HepG2 (cell line): ENCODE measurements around the gene ARHGAP4. TPM values are rescaled to one million over a fixed set of nuclear protein-coding genes. Genes with fewer than 3 reads are reported as not detected.

Experiments
- ATAC-seq: fragments of 200-7000 bp; cut with Tn5 transposase; 3 replicates; pipeline ENCODE4 v1.9.1; 2020; ENCODE audit warnings: mild to moderate bottlenecking, moderate library complexity
- BruUV-seq: library from RNA; stranded (reverse); fragments of 400-500 nt; replicated peaks from 2 replicates; lab custom pipeline; 2021; lab: Mats Ljungman, UMichigan
- CTCF ChIA-PET: fragments of 300-600 bp; formaldehyde crosslinking; extraction: SDS; loops from one replicate; lab custom pipeline; 2021; ENCODE audit warnings: low total read pairs, inconsistent platforms, low intra/inter-chr PET ratio; lab: Yijun Ruan, JAX
- POLR2A ChIA-PET: fragments of 350-600 bp; sonication (Branson Sonifier 250); formaldehyde crosslinking; loops from one replicate; lab custom pipeline; 2020; ENCODE audit warnings: antibody characterized with exemption, inconsistent platforms; lab: Yijun Ruan, JAX
- DNase-seq: peaks from one replicate; pipeline ENCODE4 v3.0.0-alpha.2; 2015; ENCODE audit warnings: low spot score
- FAIRE-seq: peaks from 3 replicates; lab custom pipeline; 2011; peaks lifted over from hg19 to GRCh38; lab: Jason Lieb, UNC
- H2AFZ ChIP-seq: one replicate; pipeline ENCODE4 v1.6.1; 2011; ENCODE audit warnings: low read length, inconsistent platforms
- H3K27ac ChIP-seq: fragments of 300-600 bp; 3 replicates; pipeline ENCODE4 v1.8.0; 2011; ENCODE audit warnings: mixed run types, mild to moderate bottlenecking, mixed read lengths, low read length, inconsistent platforms; ENCODE audit not compliant: insufficient read depth; ENCODE audit errors: extremely low read length
- H3K27me3 ChIP-seq, 2 experiments: fragments of 200-600 bp in 1 of 2; 2 replicates in 1 of 2; 3 replicates in 1 of 2; pipeline versions ENCODE4 v1.6.0 to v1.8.0; 2011; ENCODE audit warnings: low read length in 2 of 2, mild to moderate bottlenecking in 2 of 2, moderate library complexity in 2 of 2, inconsistent platforms in 1 of 2; ENCODE audit not compliant: insufficient read depth in 2 of 2, control insufficient read depth in 1 of 2
- H3K36me3 ChIP-seq, 2 experiments: fragments of 200-600 bp in 1 of 2; replicated peaks in 1 of 2; 2 replicates in 1 of 2; 3 replicates in 1 of 2; pipeline versions ENCODE4 v1.5.1 to v1.8.0; 2011; ENCODE audit warnings: low read length in 2 of 2, inconsistent platforms in 1 of 2; ENCODE audit not compliant: insufficient read depth in 2 of 2, control insufficient read depth in 1 of 2
- H3K4me1 ChIP-seq: 2 replicates; pipeline ENCODE4 v1.5.1; 2012; ENCODE audit warnings: low read length, inconsistent platforms; ENCODE audit not compliant: insufficient read depth
- H3K4me2 ChIP-seq: 2 replicates; pipeline ENCODE4 v1.6.0; 2011; ENCODE audit warnings: low read depth, low read length, inconsistent platforms
- H3K4me3 ChIP-seq, 3 experiments: fragments of 200-600 bp in 1 of 3; sonication (generic), shearing (Covaris generic) in 1 of 3; replicated peaks in 1 of 3; 2 replicates each; pipeline ENCODE4 v1.5.1; 2011 to 2016; ENCODE audit warnings: low read length in 3 of 3, inconsistent platforms in 2 of 3, low read depth in 2 of 3, mild to moderate bottlenecking in 2 of 3, control low read depth in 1 of 3, mixed read lengths in 1 of 3; ENCODE audit not compliant: insufficient read depth in 1 of 3
- H3K79me2 ChIP-seq: one replicate; pipeline ENCODE4 v1.6.1; 2011; ENCODE audit warnings: low read length, inconsistent platforms; ENCODE audit not compliant: insufficient read depth
- H3K9ac ChIP-seq: 2 replicates; pipeline ENCODE4 v1.6.0; 2011; ENCODE audit warnings: mild to moderate bottlenecking, low read depth, low read length, inconsistent platforms; ENCODE audit not compliant: insufficient read depth
- H3K9me3 ChIP-seq: 2 replicates; pipeline ENCODE4 v1.5.1; 2012; ENCODE audit warnings: mild to moderate bottlenecking, low read length
- H4K20me1 ChIP-seq: 2 replicates; pipeline ENCODE4 v1.6.0; 2011; ENCODE audit warnings: inconsistent platforms, mild to moderate bottlenecking, low read length, moderate library complexity; ENCODE audit not compliant: insufficient read depth
- FLYWCH1 ChIP-seq: sonication (generic); formaldehyde crosslinking; IDR thresholded peaks from 2 replicates; pipeline ENCODE4 v1.8.1; 2023; ENCODE audit warnings: mild to moderate bottlenecking, missing genetic modification reagents
- MAX ChIP-seq: IDR thresholded peaks from 2 replicates; pipeline ENCODE4 v1.6.1; 2012; ENCODE audit warnings: inconsistent platforms
- POLR2G ChIP-seq: fragments of 200-400 bp; formaldehyde crosslinking; IDR thresholded peaks from 2 replicates; pipeline ENCODE4 v1.6.1; 2018; ENCODE audit warnings: mild to moderate bottlenecking, low read depth, low read length, moderate library complexity
- TRIM24 ChIP-seq: sonication (generic); formaldehyde crosslinking; IDR thresholded peaks from 2 replicates; pipeline ENCODE4 v1.8.0; 2022; ENCODE audit warnings: mild to moderate bottlenecking, missing genetic modification reagents
- YEATS2 ChIP-seq: sonication (generic); formaldehyde crosslinking; IDR thresholded peaks from 2 replicates; pipeline ENCODE4 v1.4.0; 2020; ENCODE audit warnings: missing genetic modification reagents, borderline replicate concordance
- ZKSCAN5 ChIP-seq: sonication (generic); formaldehyde crosslinking; IDR thresholded peaks from 2 replicates; pipeline ENCODE4 v1.5.1; 2020; ENCODE audit warnings: mild to moderate bottlenecking, missing genetic modification reagents
- ZNF10 ChIP-seq: sonication (generic); formaldehyde crosslinking; IDR thresholded peaks from 2 replicates; pipeline ENCODE4 v1.4.0; 2020; ENCODE audit warnings: mild to moderate bottlenecking, low read depth, missing genetic modification reagents, borderline replicate concordance
- ZNF235 ChIP-seq: sonication (generic); formaldehyde crosslinking; IDR thresholded peaks from 2 replicates; pipeline ENCODE4 v1.8.1; 2023; ENCODE audit warnings: mild to moderate bottlenecking, missing genetic modification reagents, borderline replicate concordance
- ZNF513 ChIP-seq: sonication (generic); formaldehyde crosslinking; conservative IDR thresholded peaks from 2 replicates; pipeline ENCODE4 v1.5.0; 2020; ENCODE audit warnings: missing genetic modification reagents
- ZNF776 ChIP-seq: sonication (generic); formaldehyde crosslinking; IDR thresholded peaks from 2 replicates; pipeline ENCODE4 v1.4.0; 2020; ENCODE audit warnings: mild to moderate bottlenecking, missing genetic modification reagents
- ZNF781 ChIP-seq: sonication (generic); formaldehyde crosslinking; IDR thresholded peaks from 2 replicates; pipeline ENCODE4 v1.5.1; 2020; ENCODE audit warnings: borderline replicate concordance, mild to moderate bottlenecking, missing genetic modification reagents; ENCODE audit errors: not compliant biosample characterization
- ZNF879 ChIP-seq: sonication (generic); formaldehyde crosslinking; IDR thresholded peaks from 2 replicates; pipeline ENCODE4 v1.8.1; 2023; ENCODE audit warnings: missing genetic modification reagents
- WGBS: methylation state at CpG from one replicate; pipeline ENCODE4 v1.1.6; 2017; ENCODE audit warnings: low lambda C conversion rate; 5-methylcytosine and 5-hydroxymethylcytosine counted together
- in situ Hi-C: cut with HindIII; loops from 2 replicates; pipeline ENCODE4 v1.10.0; 2017; ENCODE audit warnings: low pct_unique_long_range_greater_than_20kb; ENCODE audit not compliant: extremely low pct_ligation_motif_present
- intact Hi-C: fragments of 100-400 bp; cut with micrococcal nuclease; formaldehyde crosslinking; loops from one replicate; pipeline ENCODE4 v1.10.0; 2022; ENCODE audit not compliant: unreplicated experiment
- polyA plus RNA-seq, 8 experiments: library from polyadenylated mRNA; depleted of rRNA in 3 of 8; stranded (reverse) in 7 of 8; unstranded in 1 of 8; fragments of >200 nt; fragmentation: Illumina TruSeq in 4 of 8; extraction: Trizol in 4 of 8; gene quantifications; 2 replicates each; pipeline versions ENCODE4 v1.2.1 to v1.2.3, GENCODE V29; 2011 to 2016; ENCODE audit warnings: low read depth in 4 of 8, missing spikeins in 1 of 8, mixed read lengths in 1 of 8; ENCODE audit not compliant: insufficient read depth in 1 of 8
- total RNA-seq, 5 experiments: library from RNA; depleted of rRNA; stranded (reverse); fragments of >200 nt; fragmentation: Illumina TruSeq; extraction: Trizol; gene quantifications; 2 replicates each; pipeline ENCODE4 v1.2.3, GENCODE V29; 2016; ENCODE audit warnings: low read depth in 1 of 5
- TF ChIP-seq, protein P1 (sequence below): sonication (generic); formaldehyde crosslinking; IDR thresholded peaks from 2 replicates; pipeline ENCODE4 v1.5.0; 2020; ENCODE audit warnings: mild to moderate bottlenecking, missing genetic modification reagents, borderline replicate concordance

The ARHGAP4 gene
- total and polyA plus RNA-seq, 2 of the 13 experiments (the other 11 are each of a cell fraction or from before 2014, with no cell fraction given), result 0.57 to 0.64 TPM

- Histone ChIP-seq H4K20me1 (no peaks in the 10 kb centered on the region), H3K9me3 (no peaks in the 10 kb centered on the region), H2AFZ (no peak overlapping the region), H3K4me3 (no peak overlapping the region), H3K79me2 (no peaks in the 10 kb centered on the region), H3K4me1 (peaks cover 59% of the 10 kb centered on the region), H3K36me3 (peaks cover 3 to 12% of the 10 kb centered on the region in 2 experiments; a peak in 4 of 5 replicates), H3K4me2 (peak overlapping the region; percentile 23; the same call in 1 of the 2 replicates), H3K9ac (0 out of 2 replicates have a peak overlapping the region, but pooled peaks have one; percentile 22), H3K27ac (peak overlapping the region; percentile 63), H3K27me3 (no peaks in the 10 kb centered on the region)
- POLR2A ChIA-PET, result interaction anchor here (0.7 to 5.8 kb wide), 10 partner anchors 9 to 183 kb away, joined by 3 to 82 read pairs (median 6); partner anchors contain the start of genes HCFC1, IDH3G, NAA10 and PLXNB3
- BruUV-seq, result no TSS peak
- in situ Hi-C loops (no loop called here), intact Hi-C loops (loop anchor here (2.0 to 10.0 kb wide), 2 partner anchors 21 to 181 kb away; partner anchors contain the start of gene PLXNB3)
- ATAC-seq, result peak; percentile 39
- CTCF ChIA-PET, result interaction anchor here (3.6 kb wide), 1 partner anchor 23 kb away, joined by 29 read pairs; no protein-coding TSS in a partner anchor
- DNase-seq, result peak; percentile 48
- WGBS, result 38% methylated on average over 10 of the region's 24 CpGs
- FAIRE-seq, result no peak
- 0 out of 2 replicates have a peak, but pooled peaks have one; percentile 17 for TF ChIP-seq POLR2G
- no peak for TF ChIP-seq YEATS2 (CRISPR knock-in tag)
- no peak for TF ChIP-seq TRIM24 (CRISPR knock-in tag)
- TF ChIP-seq MAX, result peak; percentile 49; the same call in 1 of the 2 replicates
- TF ChIP-seq ZNF10 (CRISPR knock-in tag), result no peak
- no peak for TF ChIP-seq FLYWCH1 (CRISPR knock-in tag)
- no peak for TF ChIP-seq ZNF513 (CRISPR knock-in tag)
- no peak for TF ChIP-seq ZNF776 (CRISPR knock-in tag)
- TF ChIP-seq, protein P1, sequence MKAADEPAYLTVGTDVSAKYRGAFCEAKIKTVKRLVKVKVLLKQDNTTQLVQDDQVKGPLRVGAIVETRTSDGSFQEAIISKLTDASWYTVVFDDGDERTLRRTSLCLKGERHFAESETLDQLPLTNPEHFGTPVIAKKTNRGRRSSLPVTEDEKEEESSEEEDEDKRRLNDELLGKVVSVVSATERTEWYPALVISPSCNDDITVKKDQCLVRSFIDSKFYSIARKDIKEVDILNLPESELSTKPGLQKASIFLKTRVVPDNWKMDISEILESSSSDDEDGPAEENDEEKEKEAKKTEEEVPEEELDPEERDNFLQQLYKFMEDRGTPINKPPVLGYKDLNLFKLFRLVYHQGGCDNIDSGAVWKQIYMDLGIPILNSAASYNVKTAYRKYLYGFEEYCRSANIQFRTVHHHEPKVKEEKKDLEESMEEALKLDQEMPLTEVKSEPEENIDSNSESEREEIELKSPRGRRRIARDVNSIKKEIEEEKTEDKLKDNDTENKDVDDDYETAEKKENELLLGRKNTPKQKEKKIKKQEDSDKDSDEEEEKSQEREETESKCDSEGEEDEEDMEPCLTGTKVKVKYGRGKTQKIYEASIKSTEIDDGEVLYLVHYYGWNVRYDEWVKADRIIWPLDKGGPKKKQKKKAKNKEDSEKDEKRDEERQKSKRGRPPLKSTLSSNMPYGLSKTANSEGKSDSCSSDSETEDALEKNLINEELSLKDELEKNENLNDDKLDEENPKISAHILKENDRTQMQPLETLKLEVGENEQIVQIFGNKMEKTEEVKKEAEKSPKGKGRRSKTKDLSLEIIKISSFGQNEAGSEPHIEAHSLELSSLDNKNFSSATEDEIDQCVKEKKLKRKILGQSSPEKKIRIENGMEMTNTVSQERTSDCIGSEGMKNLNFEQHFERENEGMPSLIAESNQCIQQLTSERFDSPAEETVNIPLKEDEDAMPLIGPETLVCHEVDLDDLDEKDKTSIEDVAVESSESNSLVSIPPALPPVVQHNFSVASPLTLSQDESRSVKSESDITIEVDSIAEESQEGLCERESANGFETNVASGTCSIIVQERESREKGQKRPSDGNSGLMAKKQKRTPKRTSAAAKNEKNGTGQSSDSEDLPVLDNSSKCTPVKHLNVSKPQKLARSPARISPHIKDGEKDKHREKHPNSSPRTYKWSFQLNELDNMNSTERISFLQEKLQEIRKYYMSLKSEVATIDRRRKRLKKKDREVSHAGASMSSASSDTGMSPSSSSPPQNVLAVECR (CRISPR knock-in tag), result 0 out of 2 replicates have a peak, but pooled peaks have one; percentile 1
- TF ChIP-seq ZNF781 (CRISPR knock-in tag), result no peak
- TF ChIP-seq ZKSCAN5 (CRISPR knock-in tag), result no peak
- no peak for TF ChIP-seq ZNF879 (CRISPR knock-in tag)
- no peak for TF ChIP-seq ZNF235 (CRISPR knock-in tag)
These were observed 20.2 kb upstream of the ARHGAP4 start for GRCh38 chrX:153945956-153946943.
